CD4-positive, alpha-beta T cell treated with Interferon gamma for 1 hour (primary cell): ENCODE results near the gene LRMDA.

Source experiments
- DNase-seq: peaks from one replicate; pipeline ENCODE4 v3.0.0-alpha.2; 2020

LRMDA gene

GRCh38 chr10:75649466-75649865 lies 218.0 kb downstream of the LRMDA start:
- DNase-seq, result no peak

- DNase-seq, result no peak
Measured at GRCh38 chr10:75650648-75651047, 219.2 kb downstream of the LRMDA start.

GRCh38 chr10:75651417-75651816 lies 220.0 kb downstream of the LRMDA start:
- no peak for DNase-seq

GRCh38 chr10:75652146-75652740 lies 220.8 kb downstream of the LRMDA start:
- no peak for DNase-seq

- no peak for DNase-seq
Measured at GRCh38 chr10:75653761-75654160, 222.3 kb downstream of the LRMDA start.

GRCh38 chr10:75654171-75654771 lies 222.8 kb downstream of the LRMDA start:
- no peak for DNase-seq

- no peak for DNase-seq
Measured at GRCh38 chr10:75654772-75655171, 223.3 kb downstream of the LRMDA start.

- DNase-seq, result no peak
Measured at GRCh38 chr10:75655791-75656451, 224.5 kb downstream of the LRMDA start.

- DNase-seq, result no peak
Measured at GRCh38 chr10:75657351-75657750, 225.9 kb downstream of the LRMDA start.

- no peak for DNase-seq
Measured at GRCh38 chr10:75658036-75658435, 226.6 kb downstream of the LRMDA start.

GRCh38 chr10:75658496-75658895 lies 227.1 kb downstream of the LRMDA start:
- DNase-seq, result no peak

GRCh38 chr10:75658915-75659314 lies 227.5 kb downstream of the LRMDA start:
- no peak for DNase-seq

GRCh38 chr10:75660823-75661222 lies 229.4 kb downstream of the LRMDA start:
- no peak for DNase-seq

GRCh38 chr10:75662715-75663114 lies 231.3 kb downstream of the LRMDA start:
- no peak for DNase-seq

GRCh38 chr10:75663947-75664664 lies 232.7 kb downstream of the LRMDA start:
- DNase-seq, result no peak

GRCh38 chr10:75664968-75665367 lies 233.5 kb downstream of the LRMDA start:
- no peak for DNase-seq

- no peak for DNase-seq
Measured at GRCh38 chr10:75665707-75666106, 234.3 kb downstream of the LRMDA start.

- DNase-seq, result no peak
Measured at GRCh38 chr10:75672111-75672671, 240.8 kb downstream of the LRMDA start.

- DNase-seq, result no peak
Measured at GRCh38 chr10:75672842-75673241, 241.4 kb downstream of the LRMDA start.

- no peak for DNase-seq
Measured at GRCh38 chr10:75677541-75677940, 246.1 kb downstream of the LRMDA start.

GRCh38 chr10:75678527-75678926 lies 247.1 kb downstream of the LRMDA start:
- no peak for DNase-seq

- no peak for DNase-seq
Measured at GRCh38 chr10:75679536-75679935, 248.1 kb downstream of the LRMDA start.

- DNase-seq, result no peak
Measured at GRCh38 chr10:75681334-75681733, 249.9 kb downstream of the LRMDA start.
